GM12865 (cell line): ENCODE data around the gene PHLDA1.
A peak's percentile ranks its signal among the peaks of the same experiment; 100 is the strongest.

ENCODE experiments used
- DNase-seq: peaks from one replicate; pipeline ENCODE4 v3.0.0; 2010; ENCODE audit warnings: low read depth
- H3K4me3 ChIP-seq: 2 replicates; pipeline ENCODE4 v1.5.1; 2011; ENCODE audit warnings: mild to moderate bottlenecking, low read depth, low read length, control low read depth
- CTCF ChIP-seq: IDR thresholded peaks from 2 replicates; pipeline ENCODE4 v1.5.1; 2011; ENCODE audit warnings: low read length, control low read depth, low read depth, inconsistent platforms; ENCODE audit not compliant: insufficient read depth; ENCODE audit errors: missing control alignments

PHLDA1 gene

GRCh38 chr12:76031414-76032042 is at the start of gene PHLDA1:
Gene PHLDA1, minus strand, starts transcription at chr12:76031776.
- peak; percentile 96 for DNase-seq
- H3K4me3 ChIP-seq, result peak within 1 kb of the TSS; percentile 75
- peak; percentile 49 for TF ChIP-seq CTCF

GRCh38 chr12:76080729-76081415 is 49.3 kb upstream of the PHLDA1 start:
- peak; percentile 18 for DNase-seq
- H3K4me3 ChIP-seq, result no peak overlapping the region
- TF ChIP-seq CTCF, result peak; percentile 16

GRCh38 chr12:76080017-76080728 is 48.6 kb upstream of the PHLDA1 start:
- H3K4me3 ChIP-seq, result no peak overlapping the region
- DNase-seq, result no peak
- no peak for TF ChIP-seq CTCF

- no peak for DNase-seq
- TF ChIP-seq CTCF, result no peak
- H3K4me3 ChIP-seq, result no peak overlapping the region
Observed at GRCh38 chr12:76078748-76079147, 47.2 kb upstream of the PHLDA1 start.

- no peak for DNase-seq
- TF ChIP-seq CTCF, result no peak
- no peak overlapping the region for H3K4me3 ChIP-seq
Observed at GRCh38 chr12:76075448-76075847, 43.9 kb upstream of the PHLDA1 start.

- no peak for DNase-seq
- H3K4me3 ChIP-seq, result no peak overlapping the region
- TF ChIP-seq CTCF, result no peak
Observed at GRCh38 chr12:76074701-76075336, 43.2 kb upstream of the PHLDA1 start.
